GM06990 (cell line): Measurements from ENCODE around the gene TSPAN13.

Experiments used
- DNase-seq: peaks from one replicate; pipeline ENCODE4 v3.0.0-alpha.2; 2011; ENCODE audit not compliant: insufficient read length; ENCODE audit errors: extremely low read depth
- H3K27me3 ChIP-seq: replicated peaks from 2 replicates; pipeline ENCODE4 v1.6.0; 2011; ENCODE audit warnings: low read length; ENCODE audit not compliant: control insufficient read depth, insufficient read depth
- H3K36me3 ChIP-seq: 2 replicates; pipeline ENCODE4 v1.5.1; 2011; ENCODE audit warnings: low read length; ENCODE audit not compliant: control insufficient read depth, insufficient read depth
- H3K4me3 ChIP-seq: replicated peaks from 2 replicates; pipeline ENCODE4 v1.5.1; 2011; ENCODE audit warnings: low read depth, mild to moderate bottlenecking, control low read depth, low read length
- CTCF ChIP-seq: IDR thresholded peaks from 2 replicates; pipeline ENCODE4 v1.5.1; 2011; ENCODE audit warnings: low read length, control low read depth, mild to moderate bottlenecking, inconsistent platforms; ENCODE audit not compliant: insufficient read depth, poor library complexity, severe bottlenecking

Gene TSPAN13

GRCh38 chr7:16734148-16734726 is 19.3 kb upstream of the TSPAN13 start:
- Histone ChIP-seq H3K36me3 (no peaks in the 10 kb centered on the region), H3K4me3 (no peak overlapping the region), H3K27me3 (no peaks in the 10 kb centered on the region)
- DNase-seq = no peak
- TF ChIP-seq CTCF = no peak

GRCh38 chr7:16735020-16735419 is 18.5 kb upstream of the TSPAN13 start:
- Histone ChIP-seq H3K4me3 (no peak overlapping the region), H3K27me3 (no peaks in the 10 kb centered on the region), H3K36me3 (no peaks in the 10 kb centered on the region)
- no peak for DNase-seq
- TF ChIP-seq CTCF = no peak

GRCh38 chr7:16738011-16738688 is 15.4 kb upstream of the TSPAN13 start:
- Histone ChIP-seq H3K27me3 (no peaks in the 10 kb centered on the region), H3K36me3 (no peaks in the 10 kb centered on the region), H3K4me3 (no peak overlapping the region)
- no peak for DNase-seq
- TF ChIP-seq CTCF = no peak

GRCh38 chr7:16739863-16740622 is 13.5 kb upstream of the TSPAN13 start:
- Histone ChIP-seq H3K4me3 (no peak overlapping the region), H3K36me3 (no peaks in the 10 kb centered on the region), H3K27me3 (no peaks in the 10 kb centered on the region)
- no peak for DNase-seq
- no peak for TF ChIP-seq CTCF

- no peak for TF ChIP-seq CTCF
- no peak for DNase-seq
- Histone ChIP-seq H3K36me3 (no peaks in the 10 kb centered on the region), H3K27me3 (no peaks in the 10 kb centered on the region), H3K4me3 (no peak overlapping the region)
Observed at GRCh38 chr7:16740623-16740953, 13.0 kb upstream of the TSPAN13 start.
